Pancreas (tissue), 10 donors: ENCODE measurements around the gene SLC37A2. TPM values are rescaled to one million over a fixed set of nuclear protein-coding genes. Genes with fewer than 3 reads are reported as not detected.

Experiments used
- ATAC-seq, 4 donors: fragments of 200-7000 bp; cut with Tn5 transposase; one replicate each; pipeline versions ENCODE4 v1.8.0 to v1.9.1; 2020; ENCODE audit warnings: mild to moderate bottlenecking in 4 of 4, moderate library complexity in 4 of 4
- DNase-seq, 6 donors: peaks; one replicate each; pipeline ENCODE4 v3.0.0-alpha.2; 2020
- FAIRE-seq: peaks from 2 replicates; lab custom pipeline; 2012; peaks lifted over from hg19 to GRCh38; lab: Jason Lieb, UNC
- H3K27ac ChIP-seq, 4 donors: fragments of 200-600 bp; sonication (generic); 1 replicate in 3 of 4; 2 replicates in 1 of 4; pipeline versions ENCODE4 v1.5.0 to v1.8.0; 2020
- H3K27me3 ChIP-seq, 4 donors: fragments of 200-600 bp; one replicate each; pipeline ENCODE4 v1.8.0; 2021
- H3K36me3 ChIP-seq, 3 donors: fragments of 200-600 bp; sonication (generic) in 1 of 3; one replicate each; pipeline versions ENCODE4 v1.5.0 to v1.8.0; 2020 to 2021
- H3K4me1 ChIP-seq, 3 donors: fragments of 200-600 bp; one replicate each; pipeline ENCODE4 v1.8.0; 2021
- H3K4me3 ChIP-seq, 4 donors: fragments of 200-600 bp; sonication (generic) in 2 of 4; one replicate each; pipeline versions ENCODE4 v1.5.0 to v1.8.0; 2020 to 2021
- H3K9me3 ChIP-seq, 4 donors: fragments of 200-600 bp; one replicate each; pipeline ENCODE4 v1.8.0; 2021
- WGBS, 2 donors: extraction: QIAGEN DNeasy Blood & Tissue Kit; methylation state at CpG; one replicate each; pipeline ENCODE4 v1.1.7; 2013; 5-methylcytosine and 5-hydroxymethylcytosine counted together
- intact Hi-C, 3 donors: fragments of 100-400 bp; cut with DNase I; formaldehyde crosslinking; loops; one replicate each; pipeline versions ENCODE4 v1.11.1 to v1.14.2; 2022
- polyA plus RNA-seq, 2 donors: library from polyadenylated mRNA; stranded (reverse); fragments of 200-250 nt; gene quantifications; one replicate each; pipeline ENCODE4 v1.2.3, GENCODE V29; 2013
- total RNA-seq, 6 donors: library from RNA; stranded (reverse); fragmentation: NEBNext Ultra II Directional in 4 of 6; extraction: Animal tissue kit (Norgen Biotek cat#: 25700) in 4 of 6; gene quantifications; one replicate each; pipeline versions ENCODE4 v1.2.1 to v1.2.4, GENCODE V29; 2021 to 2023
- TF ChIP-seq, protein P1 (sequence below), 4 donors: fragments of 200-600 bp; sonication (generic) in 3 of 4; IDR thresholded peaks; one replicate each; pipeline versions ENCODE4 v1.5.0 to v1.8.0; 2021; ENCODE audit warnings: antibody characterized with exemption in 4 of 4
- donor health status: healthy with polysubstance abuse.
- donor health status: DM: no; HTN: no; CAD: no; lungs with moderate emphysema.
- donor health status: DM: no; HTN: no; CAD: no.
- donor health status: control.
- donor health status: control.
- donor health status: Bipolar disorder and iron deficiency.
- donor health status: DM: yes; HTN: yes; CAD: no.
- donor health status: DM: no; HTN: no; CAD: no.
- donor health status: DM: no; HTN: no; CAD: no.
- donor health status: DM: yes; HTN: yes; CAD: no.

SLC37A2 gene
- total and polyA plus RNA-seq, 8 donors, result 0.32 to 7.3 (median 0.67) TPM

DNA sequence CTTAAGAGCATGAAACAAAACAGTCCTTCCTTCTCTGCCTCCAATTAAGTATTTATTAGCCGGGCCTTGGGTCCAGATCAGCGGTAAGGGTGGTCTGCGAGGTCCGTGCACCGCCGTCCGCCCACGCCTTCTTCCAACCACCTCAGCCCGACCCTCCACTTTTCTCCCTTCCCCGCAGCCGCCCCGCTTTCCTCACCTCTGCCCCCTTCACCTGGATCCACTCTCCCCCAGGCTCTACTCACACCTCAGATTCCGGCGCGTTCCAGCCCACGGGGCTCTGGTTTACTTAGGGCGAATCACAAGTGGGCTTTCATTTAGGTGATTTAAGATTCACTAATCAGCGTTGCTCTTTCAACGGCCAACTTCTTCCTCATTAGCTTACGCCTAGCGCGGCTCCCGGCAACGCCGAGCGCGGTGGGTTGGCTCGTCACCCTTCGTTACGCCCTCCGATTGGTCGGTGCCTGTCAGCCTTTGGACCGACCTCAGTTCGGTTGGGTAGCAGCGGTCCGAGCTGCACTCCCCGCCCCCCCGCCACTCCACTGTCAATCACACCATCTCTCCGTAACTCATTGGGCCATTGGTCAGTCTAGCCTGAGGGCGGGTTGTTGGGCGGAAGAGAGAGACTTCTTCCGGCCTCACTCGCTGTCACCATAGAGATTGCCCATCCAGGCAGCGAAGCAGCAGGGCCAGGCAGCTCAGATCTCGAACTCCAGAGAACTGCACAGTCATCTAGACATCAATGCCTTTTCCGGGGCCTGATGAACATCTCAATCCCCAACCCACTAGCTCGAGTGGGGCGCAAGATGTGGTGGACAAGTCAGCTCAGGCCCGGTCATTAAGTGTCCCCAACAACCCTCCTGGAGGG is 48.5 kb downstream of the SLC37A2 start, which contains the start of gene TMEM218:
TMEM218 (minus strand) TSS at position 284 of the 865 bp plus-strand sequence. CDS start 9,385 bp downstream, outside the sequence.
- Histone ChIP-seq H3K4me3 (peak within 1 kb of the TSS; percentile 16 to 78 (median 66)), H3K27ac (peak within 1 kb of the TSS; percentile 10 to 73 (median 58)), H3K9me3 (no peaks in the 10 kb centered on the region), H3K36me3 (no peaks in the 10 kb centered on the region), H3K27me3 (peaks cover 0 to 3% (median 0%) of the 10 kb centered on the region in 4 donors), H3K4me1 (peaks cover 0 to 7% (median 0%) of the 10 kb centered on the region in 3 donors)
- DNase-seq, result peak; percentile 94 to 99 (median 99)
- TF ChIP-seq, protein P1, sequence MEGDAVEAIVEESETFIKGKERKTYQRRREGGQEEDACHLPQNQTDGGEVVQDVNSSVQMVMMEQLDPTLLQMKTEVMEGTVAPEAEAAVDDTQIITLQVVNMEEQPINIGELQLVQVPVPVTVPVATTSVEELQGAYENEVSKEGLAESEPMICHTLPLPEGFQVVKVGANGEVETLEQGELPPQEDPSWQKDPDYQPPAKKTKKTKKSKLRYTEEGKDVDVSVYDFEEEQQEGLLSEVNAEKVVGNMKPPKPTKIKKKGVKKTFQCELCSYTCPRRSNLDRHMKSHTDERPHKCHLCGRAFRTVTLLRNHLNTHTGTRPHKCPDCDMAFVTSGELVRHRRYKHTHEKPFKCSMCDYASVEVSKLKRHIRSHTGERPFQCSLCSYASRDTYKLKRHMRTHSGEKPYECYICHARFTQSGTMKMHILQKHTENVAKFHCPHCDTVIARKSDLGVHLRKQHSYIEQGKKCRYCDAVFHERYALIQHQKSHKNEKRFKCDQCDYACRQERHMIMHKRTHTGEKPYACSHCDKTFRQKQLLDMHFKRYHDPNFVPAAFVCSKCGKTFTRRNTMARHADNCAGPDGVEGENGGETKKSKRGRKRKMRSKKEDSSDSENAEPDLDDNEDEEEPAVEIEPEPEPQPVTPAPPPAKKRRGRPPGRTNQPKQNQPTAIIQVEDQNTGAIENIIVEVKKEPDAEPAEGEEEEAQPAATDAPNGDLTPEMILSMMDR (IDR thresholded peaks at IDR 0.05), result no peak
- ATAC-seq, result peak; percentile 98 to 100 (median 100)
- 4 to 5% methylated on average over 49 of the region's 49 CpGs for WGBS, 2 donors
- intact Hi-C loops, result no loop called here
- FAIRE-seq, result peak; percentile 96

DNA sequence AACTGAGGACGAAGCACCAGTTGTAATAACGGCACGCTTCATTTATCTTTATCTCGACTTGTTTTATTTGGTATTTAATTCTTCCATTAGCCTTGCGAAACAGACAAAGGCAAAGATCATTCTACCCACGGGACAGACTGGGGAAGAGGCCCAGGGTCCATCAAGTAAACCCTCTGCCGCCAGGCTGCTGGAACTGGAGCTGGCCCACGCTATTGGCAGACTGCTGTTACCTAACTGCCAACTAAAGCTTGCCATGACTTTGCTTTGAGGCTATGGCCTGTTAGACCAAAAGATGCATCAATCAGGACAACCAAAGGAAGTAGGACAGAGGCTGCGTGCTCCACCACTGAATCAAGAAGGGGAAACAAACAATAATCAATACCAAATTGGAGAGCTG is 49.1 kb downstream of the SLC37A2 start:
- peaks cover 0 to 3% (median 0%) of the 10 kb centered on the region in 4 donors for H3K27me3 ChIP-seq
- WGBS, 2 donors, result 78 to 83% methylated on average over 9 of the region's 9 CpGs
- H3K27ac ChIP-seq, result peak overlapping the region in 1 of 4 donors; percentile 5
- no peak for FAIRE-seq
- no peak for DNase-seq
- ATAC-seq, result no peak
- H3K36me3 ChIP-seq, result no peaks in the 10 kb centered on the region
- no peaks in the 10 kb centered on the region for H3K9me3 ChIP-seq
- TF ChIP-seq, protein P1 (IDR thresholded peaks at IDR 0.05), result no peak
- intact Hi-C loops, result no loop called here
- H3K4me1 ChIP-seq, result peaks cover 0 to 7% (median 0%) of the 10 kb centered on the region in 3 donors
- peak overlapping the region in 2 of 4 donors; percentile 27 to 78 for H3K4me3 ChIP-seq

- DNase-seq (no peak), FAIRE-seq (no peak), ATAC-seq (no peak)
- TF ChIP-seq, protein P1 (IDR thresholded peaks at IDR 0.05), result no peak
- Histone ChIP-seq H3K4me3 (no peak overlapping the region), H3K27ac (no peak overlapping the region), H3K4me1 (peaks cover 0 to 7% (median 0%) of the 10 kb centered on the region in 3 donors), H3K9me3 (no peaks in the 10 kb centered on the region), H3K27me3 (peaks cover 0 to 3% (median 0%) of the 10 kb centered on the region in 4 donors), H3K36me3 (no peaks in the 10 kb centered on the region)
- intact Hi-C loops, result no loop called here
- WGBS, 2 donors, result 51 to 58% methylated on average over 8 of the region's 8 CpGs
Measured at GRCh38 chr11:125114518-125114917, 51.4 kb downstream of the SLC37A2 start.

DNA sequence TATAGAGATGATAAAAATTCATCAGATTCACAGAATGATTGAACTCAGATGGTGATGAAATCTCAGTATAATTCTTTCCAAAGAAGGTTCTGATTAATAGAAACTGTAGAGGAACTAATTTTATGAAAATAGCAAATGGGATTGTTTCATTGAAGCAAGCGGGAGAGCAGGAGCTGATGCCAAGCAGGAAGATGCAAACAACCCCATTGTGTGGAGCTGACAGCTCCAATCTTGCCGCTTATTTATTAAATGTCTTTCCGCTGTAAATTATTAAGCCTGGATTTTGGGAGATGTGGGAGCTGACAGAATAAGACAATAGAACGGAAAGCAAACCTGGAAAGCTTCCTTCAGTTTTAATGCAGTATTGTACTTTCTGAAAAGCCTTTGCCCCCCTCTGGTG is 54.3 kb downstream of the SLC37A2 start:
- DNase-seq, result no peak
- Histone ChIP-seq H3K27ac (peak overlapping the region in 2 of 4 donors; percentile 13 to 30), H3K4me1 (no peaks in the 10 kb centered on the region), H3K27me3 (peaks cover 0 to 3% (median 0%) of the 10 kb centered on the region in 4 donors), H3K9me3 (no peaks in the 10 kb centered on the region), H3K36me3 (no peaks in the 10 kb centered on the region), H3K4me3 (no peak overlapping the region)
- 32 to 37% methylated on average over 4 of the region's 4 CpGs for WGBS, 2 donors
- intact Hi-C loops, result no loop called here
- no peak for FAIRE-seq
- TF ChIP-seq, protein P1 (IDR thresholded peaks at IDR 0.05), result no peak
- ATAC-seq, result peak in 2 of 4 donors; percentile 59 to 60
